Hepatic stellate cell (primary cell): Measurements from ENCODE around the gene TEK.
"Not testable (repeated sequence)": the region's sequence is repeated elsewhere in the genome, so short reads cannot be mapped to it uniquely, and the experiment has no call there.

Source experiments
- DNase-seq: peaks from one replicate; pipeline ENCODE4 v3.0.0; 2011; ENCODE audit warnings: low spot score

TEK gene

GRCh38 chr9:27108981-27109541, at the start of gene TEK:
Gene TEK, plus strand, starts transcription at chr9:27109225. Its CDS starts 366 bp downstream, at chr9:27109591.
- no peak for DNase-seq

- DNase-seq, result no peak
Observed at GRCh38 chr9:27059412-27059811, 49.6 kb upstream of the TEK start.

- no peak for DNase-seq
Observed at GRCh38 chr9:27059907-27060306, 49.1 kb upstream of the TEK start.

GRCh38 chr9:27065288-27065687, 43.7 kb upstream of the TEK start:
- peak; percentile 19 for DNase-seq

GRCh38 chr9:27073841-27074728, 34.9 kb upstream of the TEK start:
- DNase-seq, result no peak

GRCh38 chr9:27078685-27079084, 30.3 kb upstream of the TEK start:
- DNase-seq, result no peak

- no peak for DNase-seq
Observed at GRCh38 chr9:27085456-27085855, 23.6 kb upstream of the TEK start.

- peak; percentile 73 for DNase-seq
Observed at GRCh38 chr9:27086818-27087680, 22.0 kb upstream of the TEK start.

GRCh38 chr9:27088981-27089380, 20.0 kb upstream of the TEK start:
- peak; percentile 66 for DNase-seq

- no peak for DNase-seq
Observed at GRCh38 chr9:27089706-27090105, 19.3 kb upstream of the TEK start.

GRCh38 chr9:27090231-27090630, 18.8 kb upstream of the TEK start:
- no peak for DNase-seq

GRCh38 chr9:27090711-27091110, 18.3 kb upstream of the TEK start:
- DNase-seq, result no peak

- DNase-seq, result not testable (repeated sequence)
Observed at GRCh38 chr9:27092496-27092895, 16.5 kb upstream of the TEK start.

GRCh38 chr9:27093384-27094067, 15.5 kb upstream of the TEK start:
- DNase-seq, result not testable (repeated sequence)

- DNase-seq, result peak; percentile 72
Observed at GRCh38 chr9:27094640-27095298, 14.3 kb upstream of the TEK start.

GRCh38 chr9:27107241-27107640, 1.8 kb upstream of the TEK start:
- no peak for DNase-seq

GRCh38 chr9:27109621-27110020, 596 bp downstream of the TEK start:
- no peak for DNase-seq

GRCh38 chr9:27110181-27110580, 1.2 kb downstream of the TEK start:
- no peak for DNase-seq

- no peak for DNase-seq
Observed at GRCh38 chr9:27112235-27112634, 3.2 kb downstream of the TEK start.

- no peak for DNase-seq
Observed at GRCh38 chr9:27117489-27118135, 8.6 kb downstream of the TEK start.

GRCh38 chr9:27118916-27119315, 9.9 kb downstream of the TEK start:
- peak; percentile 47 for DNase-seq
